Measurements from ENCODE around the gene CHID1.
A peak's percentile ranks its signal among the peaks of the same experiment; 100 is the strongest.

Gene CHID1

GRCh38 chr11:855330-855674, 55.3 kb downstream of the CHID1 start:
- Mint-ChIP-seq H3K27ac (no peak overlapping the region), H3K4me1 (peaks cover 4% of the 10 kb centered on the region)

GRCh38 chr11:854601-855329, 55.8 kb downstream of the CHID1 start:
- Mint-ChIP-seq H3K36me3 (no peaks in the 10 kb centered on the region), H3K4me1 (peaks cover 4% of the 10 kb centered on the region), H3K27ac (no peak overlapping the region), H3K9me3 (no peaks in the 10 kb centered on the region), H3K27me3 (peaks cover 15% of the 10 kb centered on the region), H3K4me3 (no peak overlapping the region)
- DNase-seq (ENCODE audit: low spot score in 2 of 2), result no peak
- ATAC-seq (ENCODE audit: low read depth), result no peak

More at GRCh38 chr11:855330-855674, 55.3 kb downstream of the CHID1 start:
- Mint-ChIP-seq H3K36me3 (no peaks in the 10 kb centered on the region), H3K4me3 (no peak overlapping the region), H3K27me3 (peaks cover 15% of the 10 kb centered on the region), H3K9me3 (no peaks in the 10 kb centered on the region)
- ATAC-seq (ENCODE audit: low read depth) (no peak), DNase-seq (ENCODE audit: low spot score in 2 of 2) (no peak)

GRCh38 chr11:853682-854448, 56.7 kb downstream of the CHID1 start:
- Mint-ChIP-seq H3K4me1 (peaks cover 6% of the 10 kb centered on the region), H3K36me3 (no peaks in the 10 kb centered on the region), H3K4me3 (no peak overlapping the region), H3K27ac (no peak overlapping the region), H3K9me3 (no peaks in the 10 kb centered on the region), H3K27me3 (peaks cover 13% of the 10 kb centered on the region)
- no peak for DNase-seq (ENCODE audit: low spot score in 2 of 2)
- ATAC-seq (ENCODE audit: low read depth), result no peak

GRCh38 chr11:852762-853161, 57.8 kb downstream of the CHID1 start:
- ATAC-seq (ENCODE audit: low read depth), result no peak
- H3K4me1 Mint-ChIP-seq, result peaks cover 6% of the 10 kb centered on the region

GRCh38 chr11:850775-851763, 59.5 kb downstream of the CHID1 start:
- no peak overlapping the region for H3K4me3 Mint-ChIP-seq
- ATAC-seq (ENCODE audit: low read depth) (no peak), DNase-seq (ENCODE audit: low spot score in 2 of 2) (no peak)
- peaks cover 6% of the 10 kb centered on the region for H3K4me1 Mint-ChIP-seq
- no peak overlapping the region for H3K27ac Mint-ChIP-seq
- no peaks in the 10 kb centered on the region for H3K9me3 Mint-ChIP-seq
- H3K27me3 Mint-ChIP-seq, result peaks cover 15% of the 10 kb centered on the region
- no peaks in the 10 kb centered on the region for H3K36me3 Mint-ChIP-seq

More at GRCh38 chr11:852762-853161, 57.8 kb downstream of the CHID1 start:
- Mint-ChIP-seq H3K27me3 (peaks cover 10% of the 10 kb centered on the region), H3K9me3 (no peaks in the 10 kb centered on the region), H3K36me3 (no peaks in the 10 kb centered on the region), H3K27ac (no peak overlapping the region), H3K4me3 (no peak overlapping the region)
- no peak for DNase-seq (ENCODE audit: low spot score in 2 of 2)

- H3K9me3 Mint-ChIP-seq, result no peaks in the 10 kb centered on the region
- peak overlapping the region; percentile 69 for H3K4me3 Mint-ChIP-seq
- no peak overlapping the region for H3K27ac Mint-ChIP-seq
- H3K36me3 Mint-ChIP-seq, result no peaks in the 10 kb centered on the region
- ATAC-seq (ENCODE audit: low read depth) (no peak), DNase-seq (ENCODE audit: low spot score in 2 of 2) (no peak)
- H3K27me3 Mint-ChIP-seq, result peaks cover 15% of the 10 kb centered on the region
- H3K4me1 Mint-ChIP-seq, result peaks cover 6% of the 10 kb centered on the region
Observed at GRCh38 chr11:849951-850774, 60.4 kb downstream of the CHID1 start.

- ATAC-seq (ENCODE audit: low read depth) (peak; percentile 51), DNase-seq (ENCODE audit: low spot score in 2 of 2) (no peak)
- H3K4me3 Mint-ChIP-seq, result peak overlapping the region; percentile 87
- H3K4me1 Mint-ChIP-seq, result peaks cover 6% of the 10 kb centered on the region
- no peaks in the 10 kb centered on the region for H3K9me3 Mint-ChIP-seq
- H3K27me3 Mint-ChIP-seq, result peaks cover 15% of the 10 kb centered on the region
- no peaks in the 10 kb centered on the region for H3K36me3 Mint-ChIP-seq
- H3K27ac Mint-ChIP-seq, result no peak overlapping the region
Observed at GRCh38 chr11:849104-849824, 61.3 kb downstream of the CHID1 start.

GRCh38 chr11:848380-848931, 62.2 kb downstream of the CHID1 start:
- Mint-ChIP-seq H3K4me1 (peaks cover 10% of the 10 kb centered on the region), H3K27me3 (peaks cover 16% of the 10 kb centered on the region)
- ATAC-seq (ENCODE audit: low read depth), result peak; percentile 68

GRCh38 chr11:847876-848275, 62.7 kb downstream of the CHID1 start:
- Mint-ChIP-seq H3K9me3 (no peaks in the 10 kb centered on the region), H3K4me1 (peaks cover 11% of the 10 kb centered on the region), H3K27ac (no peak overlapping the region), H3K4me3 (no peak overlapping the region), H3K27me3 (peaks cover 15% of the 10 kb centered on the region), H3K36me3 (no peaks in the 10 kb centered on the region)
- DNase-seq (ENCODE audit: low spot score in 2 of 2), result no peak
- ATAC-seq (ENCODE audit: low read depth), result no peak

More at GRCh38 chr11:848380-848931, 62.2 kb downstream of the CHID1 start:
- peak overlapping the region; percentile 57 for H3K4me3 Mint-ChIP-seq
- no peak overlapping the region for H3K27ac Mint-ChIP-seq
- no peaks in the 10 kb centered on the region for H3K9me3 Mint-ChIP-seq
- no peaks in the 10 kb centered on the region for H3K36me3 Mint-ChIP-seq
- DNase-seq (ENCODE audit: low spot score in 2 of 2), result peak; percentile 71 to 80

GRCh38 chr11:846496-847098, 64.0 kb downstream of the CHID1 start:
- no peak overlapping the region for H3K27ac Mint-ChIP-seq
- no peaks in the 10 kb centered on the region for H3K36me3 Mint-ChIP-seq
- H3K4me3 Mint-ChIP-seq, result no peak overlapping the region
- H3K9me3 Mint-ChIP-seq, result no peaks in the 10 kb centered on the region
- ATAC-seq (ENCODE audit: low read depth), result no peak
- peaks cover 11% of the 10 kb centered on the region for H3K27me3 Mint-ChIP-seq
- DNase-seq (ENCODE audit: low spot score in 2 of 2), result no peak
- peaks cover 11% of the 10 kb centered on the region for H3K4me1 Mint-ChIP-seq

- no peak overlapping the region for H3K4me3 Mint-ChIP-seq
- H3K27me3 Mint-ChIP-seq, result peaks cover 11% of the 10 kb centered on the region
- no peak for ATAC-seq (ENCODE audit: low read depth)
- H3K36me3 Mint-ChIP-seq, result no peaks in the 10 kb centered on the region
- peaks cover 15% of the 10 kb centered on the region for H3K4me1 Mint-ChIP-seq
- DNase-seq (ENCODE audit: low spot score in 2 of 2), result no peak
- H3K9me3 Mint-ChIP-seq, result no peaks in the 10 kb centered on the region
- H3K27ac Mint-ChIP-seq, result no peak overlapping the region
Observed at GRCh38 chr11:845872-846495, 64.6 kb downstream of the CHID1 start.
